Measurements from ENCODE around the gene LRRC4C.

LRRC4C gene

GRCh38 chr11:41289408-41289807 is 170.0 kb downstream of the LRRC4C start:
- no peak overlapping the region for H2AK5ac ChIP-seq (ENCODE audit: low read depth, low read length)
- H2AFZ ChIP-seq (ENCODE audit: low read length): no peak overlapping the region

GRCh38 chr11:41286751-41287150 is 172.7 kb downstream of the LRRC4C start:
- Histone ChIP-seq H3K27ac (replicated peaks; ENCODE audit: low read length) (no peak overlapping the region), H3K9ac (ENCODE audit: low read depth, low read length, poor library complexity) (no peak overlapping the region), H2AFZ (ENCODE audit: low read length) (no peak overlapping the region), H4K91ac (ENCODE audit: low read depth, low read length, poor library complexity) (no peak overlapping the region), H4K8ac (ENCODE audit: low read depth, low read length) (no peak overlapping the region), H3K27me3 (ENCODE audit: control insufficient read depth in 3 of 3, insufficient read depth in 3 of 3, low read depth in 1 of 3, low read length in 3 of 3) (no peaks in the 10 kb centered on the region), H3K14ac (ENCODE audit: low read length) (no peak overlapping the region), H3K4me1 (ENCODE audit: control insufficient read depth in 2 of 2, insufficient read depth in 1 of 2, low read depth in 1 of 2, low read length in 2 of 2) (peaks cover 13 to 32% of the 10 kb centered on the region in 2 donors), H2BK15ac (ENCODE audit: low read length) (no peak overlapping the region), H3K4me2 (ENCODE audit: insufficient read depth, low read length, poor library complexity, severe bottlenecking) (no peak overlapping the region), H3K18ac (ENCODE audit: low read length) (no peak overlapping the region), H3K9me3 (replicated peaks in 1 of 2; ENCODE audit: control insufficient read depth in 2 of 2, insufficient read depth in 1 of 2, low read depth in 1 of 2, low read length in 2 of 2) (no peaks in the 10 kb centered on the region), H3K36me3 (replicated peaks in 1 of 2; ENCODE audit: control insufficient read depth in 2 of 2, insufficient read depth in 2 of 2, low read length in 2 of 2) (no peaks in the 10 kb centered on the region), H2BK5ac (ENCODE audit: low read length) (no peak overlapping the region), H3K79me1 (ENCODE audit: low read depth, low read length) (no peaks in the 10 kb centered on the region), H3K23ac (ENCODE audit: low read depth, low read length, poor library complexity) (no peak overlapping the region), H2BK12ac (ENCODE audit: low read length) (no peak overlapping the region), H2BK120ac (ENCODE audit: low read depth, low read length) (no peak overlapping the region), H3K4me3 (ENCODE audit: low read length in 2 of 2) (no peak overlapping the region), H2AK5ac (ENCODE audit: low read depth, low read length) (no peak overlapping the region), H3K4ac (ENCODE audit: low read length) (no peak overlapping the region)
- no peak for DNase-seq (ENCODE audit: low spot score)

More at GRCh38 chr11:41289408-41289807, 170.0 kb downstream of the LRRC4C start:
- Histone ChIP-seq H3K23ac (ENCODE audit: low read depth, low read length, poor library complexity) (no peak overlapping the region), H2BK15ac (ENCODE audit: low read length) (no peak overlapping the region), H3K14ac (ENCODE audit: low read length) (no peak overlapping the region), H3K4me3 (ENCODE audit: low read length in 2 of 2) (no peak overlapping the region), H4K8ac (ENCODE audit: low read depth, low read length) (no peak overlapping the region), H3K4me2 (ENCODE audit: insufficient read depth, low read length, poor library complexity, severe bottlenecking) (no peak overlapping the region), H3K36me3 (replicated peaks in 1 of 2; ENCODE audit: control insufficient read depth in 2 of 2, insufficient read depth in 2 of 2, low read length in 2 of 2) (no peaks in the 10 kb centered on the region), H3K9me3 (replicated peaks in 1 of 2; ENCODE audit: control insufficient read depth in 2 of 2, insufficient read depth in 1 of 2, low read depth in 1 of 2, low read length in 2 of 2) (no peaks in the 10 kb centered on the region), H2BK12ac (ENCODE audit: low read length) (no peak overlapping the region), H3K79me1 (ENCODE audit: low read depth, low read length) (no peaks in the 10 kb centered on the region), H3K4ac (ENCODE audit: low read length) (no peak overlapping the region), H3K27me3 (ENCODE audit: control insufficient read depth in 3 of 3, insufficient read depth in 3 of 3, low read depth in 1 of 3, low read length in 3 of 3) (no peaks in the 10 kb centered on the region), H3K4me1 (ENCODE audit: control insufficient read depth in 2 of 2, insufficient read depth in 1 of 2, low read depth in 1 of 2, low read length in 2 of 2) (peaks cover 2 to 6% of the 10 kb centered on the region in 2 donors), H4K91ac (ENCODE audit: low read depth, low read length, poor library complexity) (no peak overlapping the region), H2BK5ac (ENCODE audit: low read length) (no peak overlapping the region), H3K27ac (replicated peaks; ENCODE audit: low read length) (no peak overlapping the region), H3K9ac (ENCODE audit: low read depth, low read length, poor library complexity) (no peak overlapping the region), H3K18ac (ENCODE audit: low read length) (no peak overlapping the region), H2BK120ac (ENCODE audit: low read depth, low read length) (no peak overlapping the region)
- no CpG with 5 or more reads among the region's 3 CpGs for WGBS, 2 donors (ENCODE audit: extremely low coverage in 2 of 2, insufficient read length in 2 of 2, insufficient replicate concordance in 1 of 2)
- no peak for DNase-seq (ENCODE audit: low spot score)

- Histone ChIP-seq H2BK120ac (ENCODE audit: low read depth, low read length) (no peak overlapping the region), H3K4me1 (ENCODE audit: control insufficient read depth in 2 of 2, insufficient read depth in 1 of 2, low read depth in 1 of 2, low read length in 2 of 2) (peaks cover 15 to 40% of the 10 kb centered on the region in 2 donors), H3K4ac (ENCODE audit: low read length) (no peak overlapping the region), H2AFZ (ENCODE audit: low read length) (peak overlapping the region; percentile 18), H2BK15ac (ENCODE audit: low read length) (no peak overlapping the region), H3K79me1 (ENCODE audit: low read depth, low read length) (no peaks in the 10 kb centered on the region), H4K8ac (ENCODE audit: low read depth, low read length) (no peak overlapping the region), H2BK5ac (ENCODE audit: low read length) (no peak overlapping the region), H3K18ac (ENCODE audit: low read length) (no peak overlapping the region), H3K4me3 (ENCODE audit: low read length in 2 of 2) (no peak overlapping the region), H2BK12ac (ENCODE audit: low read length) (no peak overlapping the region), H4K91ac (ENCODE audit: low read depth, low read length, poor library complexity) (no peak overlapping the region), H3K9ac (ENCODE audit: low read depth, low read length, poor library complexity) (no peak overlapping the region), H3K27ac (replicated peaks; ENCODE audit: low read length) (peak overlapping the region; percentile 20), H3K4me2 (ENCODE audit: insufficient read depth, low read length, poor library complexity, severe bottlenecking) (no peak overlapping the region), H3K14ac (ENCODE audit: low read length) (no peak overlapping the region), H3K27me3 (ENCODE audit: control insufficient read depth in 3 of 3, insufficient read depth in 3 of 3, low read depth in 1 of 3, low read length in 3 of 3) (no peaks in the 10 kb centered on the region), H3K36me3 (replicated peaks in 1 of 2; ENCODE audit: control insufficient read depth in 2 of 2, insufficient read depth in 2 of 2, low read length in 2 of 2) (no peaks in the 10 kb centered on the region), H2AK5ac (ENCODE audit: low read depth, low read length) (no peak overlapping the region), H3K9me3 (replicated peaks in 1 of 2; ENCODE audit: control insufficient read depth in 2 of 2, insufficient read depth in 1 of 2, low read depth in 1 of 2, low read length in 2 of 2) (no peaks in the 10 kb centered on the region), H3K23ac (ENCODE audit: low read depth, low read length, poor library complexity) (no peak overlapping the region)
- no CpG with 5 or more reads among the region's 3 CpGs for WGBS, 2 donors (ENCODE audit: extremely low coverage in 2 of 2, insufficient read length in 2 of 2, insufficient replicate concordance in 1 of 2)
- no peak for DNase-seq (ENCODE audit: low spot score)
These were observed 175.1 kb downstream of the LRRC4C start for GRCh38 chr11:41284354-41284753.

- H3K36me3 ChIP-seq (replicated peaks in 1 of 2; ENCODE audit: control insufficient read depth in 2 of 2, insufficient read depth in 2 of 2, low read length in 2 of 2): no peaks in the 10 kb centered on the region
- no peak for DNase-seq (ENCODE audit: low spot score)
- H2AFZ ChIP-seq (ENCODE audit: low read length): no peak overlapping the region
- H3K4me3 ChIP-seq (ENCODE audit: low read length in 2 of 2): no peak overlapping the region
- H3K9me3 ChIP-seq (replicated peaks in 1 of 2; ENCODE audit: control insufficient read depth in 2 of 2, insufficient read depth in 1 of 2, low read depth in 1 of 2, low read length in 2 of 2): no peaks in the 10 kb centered on the region
- WGBS, 2 donors (ENCODE audit: extremely low coverage in 2 of 2, insufficient read length in 2 of 2, insufficient replicate concordance in 1 of 2): no CpG with 5 or more reads among the region's 6 CpGs
- no peak overlapping the region for H3K4me2 ChIP-seq (ENCODE audit: insufficient read depth, low read length, poor library complexity, severe bottlenecking)
- H3K4me1 ChIP-seq (ENCODE audit: control insufficient read depth in 2 of 2, insufficient read depth in 1 of 2, low read depth in 1 of 2, low read length in 2 of 2): peaks cover 15 to 40% of the 10 kb centered on the region in 2 donors
- no peaks in the 10 kb centered on the region for H3K79me1 ChIP-seq (ENCODE audit: low read depth, low read length)
- no peak overlapping the region for H2BK5ac ChIP-seq (ENCODE audit: low read length)
- no peak overlapping the region for H2BK120ac ChIP-seq (ENCODE audit: low read depth, low read length)
- H4K91ac ChIP-seq (ENCODE audit: low read depth, low read length, poor library complexity): no peak overlapping the region
- no peak overlapping the region for H3K4ac ChIP-seq (ENCODE audit: low read length)
- H2AK5ac ChIP-seq (ENCODE audit: low read depth, low read length): no peak overlapping the region
- H3K23ac ChIP-seq (ENCODE audit: low read depth, low read length, poor library complexity): no peak overlapping the region
- H3K9ac ChIP-seq (ENCODE audit: low read depth, low read length, poor library complexity): no peak overlapping the region
- H3K18ac ChIP-seq (ENCODE audit: low read length): no peak overlapping the region
- H2BK12ac ChIP-seq (ENCODE audit: low read length): no peak overlapping the region
- no peak overlapping the region for H4K8ac ChIP-seq (ENCODE audit: low read depth, low read length)
- peak overlapping the region; percentile 49 for H3K27ac ChIP-seq (replicated peaks; ENCODE audit: low read length)
- H3K27me3 ChIP-seq (ENCODE audit: control insufficient read depth in 3 of 3, insufficient read depth in 3 of 3, low read depth in 1 of 3, low read length in 3 of 3): no peaks in the 10 kb centered on the region
- H2BK15ac ChIP-seq (ENCODE audit: low read length): no peak overlapping the region
- no peak overlapping the region for H3K14ac ChIP-seq (ENCODE audit: low read length)
These were observed 176.1 kb downstream of the LRRC4C start for GRCh38 chr11:41283191-41283930.
